SK-N-MC (cell line): ENCODE results near the gene SEC23B.

ENCODE experiments used
- DNase-seq: peaks from one replicate; pipeline ENCODE4 v3.0.0-alpha.2; 2011; ENCODE audit warnings: low read depth, low spot score
- H3K27ac ChIP-seq: fragments of 200-600 bp; sonication (generic); 2 replicates; pipeline ENCODE4 v1.5.1; 2016; ENCODE audit warnings: mixed run types
- H3K36me3 ChIP-seq: fragments of 200-600 bp; sonication (generic); 2 replicates; pipeline ENCODE4 v1.6.1; 2017; ENCODE audit warnings: antibody characterized with exemption, low read length, mixed read lengths; ENCODE audit not compliant: insufficient read depth
- H3K4me3 ChIP-seq: fragments of 200-600 bp; sonication (generic); 2 replicates; pipeline ENCODE4 v1.5.1; 2016
- H3K9ac ChIP-seq: fragments of 200-600 bp; sonication (generic); 2 replicates; pipeline ENCODE4 v1.8.0; 2017; ENCODE audit warnings: mixed run types, mixed read lengths; ENCODE audit not compliant: insufficient read length
- H3K9me3 ChIP-seq: fragments of 200-600 bp; sonication (generic); 2 replicates; pipeline ENCODE4 v1.6.1; 2017; ENCODE audit warnings: low read depth, mild to moderate bottlenecking, antibody characterized with exemption, low read length, moderate library complexity, mixed read lengths
- EZH2 ChIP-seq: fragments of 200-600 bp; sonication (generic); IDR thresholded peaks from one replicate; pipeline ENCODE4 v1.6.1; 2017; ENCODE audit warnings: antibody characterized with exemption
- FOXP2 ChIP-seq: optimal IDR thresholded peaks from 2 replicates; pipeline ENCODE3; 2011; ENCODE audit warnings: mild to moderate bottlenecking, moderate library complexity; ENCODE audit not compliant: insufficient read depth; ENCODE audit errors: extremely low read length, control extremely low read depth
- POLR2AphosphoS5 ChIP-seq: IDR thresholded peaks from 2 replicates; pipeline ENCODE4 v1.6.1; 2012; ENCODE audit warnings: mild to moderate bottlenecking, low read depth, low read length, borderline replicate concordance

Gene SEC23B

DNA sequence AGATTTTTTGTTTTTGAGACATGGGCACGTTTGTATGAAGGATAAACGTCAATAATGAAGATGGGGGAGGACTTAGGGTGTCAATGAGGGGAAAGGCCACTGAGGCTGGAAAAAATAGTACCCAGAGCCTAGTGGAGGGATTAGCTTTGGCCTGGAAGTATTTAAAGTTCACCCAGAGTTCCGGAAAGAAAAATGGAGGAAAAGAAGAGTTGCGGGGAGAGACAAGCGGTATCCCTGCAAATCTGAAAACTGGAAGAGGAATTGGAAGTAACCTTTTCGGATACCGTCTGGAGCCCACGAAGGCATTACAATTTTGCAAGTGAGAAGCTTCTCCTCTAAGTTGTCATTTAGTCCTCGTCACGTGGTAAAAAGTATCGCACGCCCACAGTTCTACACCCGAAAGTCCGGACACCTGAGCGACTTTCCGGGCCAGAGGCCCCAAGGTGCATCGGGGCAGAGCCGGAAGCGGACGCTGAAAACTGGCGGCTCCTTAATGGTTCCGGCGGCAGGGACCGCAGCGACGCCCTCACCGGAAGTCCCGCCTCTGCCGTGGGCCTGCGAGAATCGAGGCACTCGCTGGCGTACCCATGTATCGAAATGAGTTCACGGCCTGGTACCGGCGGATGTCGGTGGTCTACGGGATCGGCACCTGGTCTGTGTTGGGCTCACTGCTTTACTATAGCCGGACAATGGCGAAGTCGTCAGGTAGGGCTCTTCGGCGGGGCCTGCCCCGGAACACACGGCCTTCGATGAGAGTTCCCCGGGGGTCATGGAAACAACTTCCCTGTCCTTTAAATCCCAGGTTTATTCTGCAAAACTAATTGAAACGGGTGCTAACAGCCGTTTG, 59.4 kb downstream of the SEC23B start, which contains the start of gene SMIM26:
Gene SMIM26 (plus strand): TSS at position 541 of the 847 bp plus-strand sequence. CDS start 47 bp downstream, at position 588.
- H3K36me3 ChIP-seq, result peaks cover 37% of the 10 kb centered on the region
- TF ChIP-seq FOXP2, result peak; percentile 45
- TF ChIP-seq EZH2, result no peak
- TF ChIP-seq POLR2AphosphoS5, result peak; percentile 92
- H3K9ac ChIP-seq, result peak within 1 kb of the TSS; percentile 92
- DNase-seq, result peak; percentile 53
- no peaks in the 10 kb centered on the region for H3K9me3 ChIP-seq
- peak within 1 kb of the TSS; percentile 91 for H3K4me3 ChIP-seq
- peak within 1 kb of the TSS; percentile 53; the same call in 1 of the 2 replicates for H3K27ac ChIP-seq

GRCh38 chr20:18567739-18568091, 60.0 kb downstream of the SEC23B start:
- peak overlapping the region; percentile 92 for H3K9ac ChIP-seq
- H3K4me3 ChIP-seq, result peak overlapping the region; percentile 91
- H3K27ac ChIP-seq, result peak overlapping the region; percentile 29; the same call in 1 of the 2 replicates
- no peak for TF ChIP-seq FOXP2
- TF ChIP-seq POLR2AphosphoS5, result no peak
- no peak for TF ChIP-seq EZH2
- peaks cover 32% of the 10 kb centered on the region for H3K36me3 ChIP-seq
- H3K9me3 ChIP-seq, result no peaks in the 10 kb centered on the region
- DNase-seq, result no peak

GRCh38 chr20:18571009-18571408, 63.3 kb downstream of the SEC23B start:
- Histone ChIP-seq H3K27ac (no peak overlapping the region), H3K36me3 (peaks cover 30% of the 10 kb centered on the region), H3K4me3 (no peak overlapping the region), H3K9ac (no peak overlapping the region), H3K9me3 (no peaks in the 10 kb centered on the region)
- no peak for DNase-seq
- no peak; the same call in 1 of the 2 replicates for TF ChIP-seq POLR2AphosphoS5
- TF ChIP-seq FOXP2, result no peak
- TF ChIP-seq EZH2, result no peak

DNA sequence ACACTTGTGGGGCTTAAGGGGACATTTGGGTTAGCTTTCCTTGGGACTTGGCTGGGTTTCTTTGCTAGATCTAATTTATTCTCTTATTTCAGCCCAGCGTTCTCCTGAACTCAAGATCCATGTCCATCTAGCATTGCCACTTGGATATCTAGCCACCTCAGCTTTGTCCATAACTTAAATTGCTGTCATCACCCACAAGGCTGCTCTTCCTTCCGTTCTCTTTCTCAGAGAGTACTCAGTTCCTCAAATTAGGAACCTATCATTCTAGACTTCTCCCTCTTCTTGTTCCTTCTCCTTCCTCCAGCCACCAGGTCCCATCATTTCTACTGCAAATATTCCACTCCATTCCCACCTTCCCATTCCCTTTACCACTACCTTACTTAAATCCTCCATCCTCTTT, 63.8 kb downstream of the SEC23B start:
- Histone ChIP-seq H3K4me3 (no peak overlapping the region), H3K9me3 (no peaks in the 10 kb centered on the region), H3K9ac (no peak overlapping the region), H3K36me3 (peaks cover 30% of the 10 kb centered on the region), H3K27ac (no peak overlapping the region)
- no peak for DNase-seq
- TF ChIP-seq FOXP2 (no peak), POLR2AphosphoS5 (no peak), EZH2 (no peak)

- Histone ChIP-seq H3K36me3 (no peaks in the 10 kb centered on the region), H3K9ac (no peak overlapping the region), H3K4me3 (no peak overlapping the region), H3K27ac (no peak overlapping the region), H3K9me3 (no peaks in the 10 kb centered on the region)
- DNase-seq, result no peak
- TF ChIP-seq POLR2AphosphoS5 (no peak), FOXP2 (no peak), EZH2 (no peak)
These were observed 70.2 kb downstream of the SEC23B start for GRCh38 chr20:18577942-18578341.

DNA sequence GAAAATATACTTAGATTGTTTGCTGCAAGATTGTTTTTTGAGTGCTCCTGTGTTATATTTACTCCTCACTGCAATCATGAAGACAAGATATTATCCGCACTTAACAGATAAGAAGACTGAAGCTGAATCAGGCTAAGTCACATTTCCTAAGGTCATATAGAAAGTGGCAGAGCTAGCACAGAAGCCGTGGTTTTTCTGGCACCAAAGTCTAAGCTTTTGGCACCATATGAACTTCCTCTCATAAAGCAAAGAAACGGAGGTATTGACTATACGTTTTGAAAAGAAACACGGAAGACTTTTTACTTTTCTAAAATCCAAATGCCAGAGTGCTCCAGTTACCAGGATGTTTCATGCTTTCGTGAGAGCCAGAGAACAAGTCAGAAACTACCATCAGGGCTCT, 70.8 kb downstream of the SEC23B start:
- Histone ChIP-seq H3K9me3 (no peaks in the 10 kb centered on the region), H3K27ac (no peak overlapping the region), H3K4me3 (no peak overlapping the region), H3K36me3 (no peaks in the 10 kb centered on the region), H3K9ac (peak overlapping the region; percentile 57)
- TF ChIP-seq EZH2 (no peak), FOXP2 (no peak)
- no peak for DNase-seq

GRCh38 chr20:18580012-18580411, 72.3 kb downstream of the SEC23B start:
- no peak overlapping the region for H3K9ac ChIP-seq
- H3K36me3 ChIP-seq, result no peaks in the 10 kb centered on the region
- H3K27ac ChIP-seq, result no peak overlapping the region
- H3K4me3 ChIP-seq, result no peak overlapping the region
- no peaks in the 10 kb centered on the region for H3K9me3 ChIP-seq
- DNase-seq, result no peak
- no peak for TF ChIP-seq POLR2AphosphoS5
- no peak for TF ChIP-seq EZH2
- no peak for TF ChIP-seq FOXP2

DNA sequence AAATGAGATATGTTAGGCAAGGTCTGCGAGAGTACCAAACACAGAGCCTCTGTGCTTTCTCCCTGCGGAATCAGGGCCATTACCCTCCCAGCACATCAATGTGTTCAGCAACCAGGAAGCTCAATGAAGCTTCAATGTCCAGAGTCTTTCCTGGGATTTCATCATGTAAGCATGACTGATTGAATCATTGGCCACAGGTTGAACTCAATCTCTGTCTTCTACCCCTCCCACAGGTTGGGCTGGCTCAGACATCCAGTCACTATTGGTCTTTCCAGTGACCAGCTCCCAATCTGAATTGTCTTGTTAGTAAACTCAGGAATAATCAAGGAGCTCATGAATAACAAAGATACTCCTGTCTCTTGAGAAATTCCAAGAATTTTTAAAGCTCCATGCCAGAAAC, 77.4 kb downstream of the SEC23B start:
- no peak overlapping the region for H3K27ac ChIP-seq
- no peaks in the 10 kb centered on the region for H3K9me3 ChIP-seq
- H3K36me3 ChIP-seq, result no peaks in the 10 kb centered on the region
- no peak for TF ChIP-seq EZH2
- TF ChIP-seq POLR2AphosphoS5, result no peak
- no peak for TF ChIP-seq FOXP2
- no peak overlapping the region for H3K9ac ChIP-seq
- H3K4me3 ChIP-seq, result no peak overlapping the region
- no peak for DNase-seq
